ENCODE results near the gene ATXN1. TPM values are rescaled to one million over a fixed set of nuclear protein-coding genes. Genes with fewer than 3 reads are reported as not detected.

Gene ATXN1
- total RNA-seq, 4 donors from 2014 or later, result 42.4 to 74.9 (median 52.1) TPM

DNA sequence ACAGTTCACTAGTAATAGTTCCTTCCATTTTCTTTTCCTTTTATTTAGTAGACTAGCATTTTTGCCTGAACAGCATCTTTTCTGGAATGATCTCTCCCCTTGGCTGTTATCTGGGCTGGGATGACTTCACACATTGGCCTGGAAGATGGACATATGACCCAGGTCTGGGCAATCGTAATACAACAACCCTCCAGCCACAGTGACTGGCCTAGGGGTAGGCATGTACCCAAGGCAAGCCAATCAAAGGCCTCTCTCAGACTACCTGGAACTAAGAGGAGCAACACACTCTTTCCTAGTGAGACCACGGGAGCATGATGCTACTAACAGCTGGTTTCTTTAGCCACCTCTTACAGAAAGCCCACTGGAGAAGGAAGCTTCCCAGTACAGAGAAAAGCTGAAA, 270.6 kb downstream of the ATXN1 start:
- Histone ChIP-seq H3K4me1 (no peaks in the 10 kb centered on the region), H3K9me3 (no peaks in the 10 kb centered on the region), H3K27ac (replicated peaks in 1 of 4) (no peak overlapping the region), H3K27me3 (no peaks in the 10 kb centered on the region), H3K4me3 (no peak overlapping the region), H3K36me3 (peaks cover 0 to 6% (median 4%) of the 10 kb centered on the region in 4 donors)
- WGBS, result 92% methylated on average over 2 of the region's 2 CpGs
- intact Hi-C loops (cut with DNase I), result no loop called here
- DNase-seq (ENCODE audit: extremely low spot score), result no peak
- TF ChIP-seq CTCF (IDR thresholded peaks at IDR 0.05) (no peak), POLR2A (IDR thresholded peaks at IDR 0.05; ENCODE audit: low read depth) (no peak), POLR2AphosphoS5 (IDR thresholded peaks at IDR 0.05) (no peak), EP300 (IDR thresholded peaks at IDR 0.05) (no peak)

DNA sequence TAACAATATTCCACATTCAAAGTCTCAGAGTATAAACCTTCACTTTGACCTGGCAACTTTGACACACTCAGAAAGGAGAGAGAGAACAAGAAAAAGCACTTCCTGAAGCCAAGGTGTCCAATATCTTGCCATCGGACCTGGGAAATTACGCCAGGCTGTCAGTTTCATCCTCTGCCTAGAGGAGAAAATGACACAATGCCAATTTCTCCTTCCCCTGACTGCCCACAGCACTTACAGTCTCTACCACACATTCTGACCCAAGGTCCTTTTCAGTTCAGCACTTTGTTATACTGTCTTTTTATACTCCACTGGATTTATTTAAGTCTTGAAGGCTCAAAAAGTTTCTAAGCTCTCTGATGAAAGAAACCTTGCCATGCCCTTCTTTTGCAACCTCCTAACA, 272.4 kb downstream of the ATXN1 start:
- WGBS, result 71% methylated on average over 2 of the region's 2 CpGs
- H3K9me3 ChIP-seq, result no peaks in the 10 kb centered on the region
- no peaks in the 10 kb centered on the region for H3K27me3 ChIP-seq
- no peak overlapping the region for H3K27ac ChIP-seq (replicated peaks in 1 of 4)
- H3K4me3 ChIP-seq, result no peak overlapping the region
- intact Hi-C loops (cut with DNase I), result no loop called here
- TF ChIP-seq EP300 (IDR thresholded peaks at IDR 0.05), result no peak
- no peak for TF ChIP-seq POLR2AphosphoS5 (IDR thresholded peaks at IDR 0.05)
- TF ChIP-seq CTCF (IDR thresholded peaks at IDR 0.05), result no peak
- TF ChIP-seq POLR2A (IDR thresholded peaks at IDR 0.05; ENCODE audit: low read depth), result no peak
- peaks cover 5 to 24% (median 16%) of the 10 kb centered on the region in 4 donors for H3K36me3 ChIP-seq
- no peak for DNase-seq (ENCODE audit: extremely low spot score)
- H3K4me1 ChIP-seq, result no peaks in the 10 kb centered on the region

DNA sequence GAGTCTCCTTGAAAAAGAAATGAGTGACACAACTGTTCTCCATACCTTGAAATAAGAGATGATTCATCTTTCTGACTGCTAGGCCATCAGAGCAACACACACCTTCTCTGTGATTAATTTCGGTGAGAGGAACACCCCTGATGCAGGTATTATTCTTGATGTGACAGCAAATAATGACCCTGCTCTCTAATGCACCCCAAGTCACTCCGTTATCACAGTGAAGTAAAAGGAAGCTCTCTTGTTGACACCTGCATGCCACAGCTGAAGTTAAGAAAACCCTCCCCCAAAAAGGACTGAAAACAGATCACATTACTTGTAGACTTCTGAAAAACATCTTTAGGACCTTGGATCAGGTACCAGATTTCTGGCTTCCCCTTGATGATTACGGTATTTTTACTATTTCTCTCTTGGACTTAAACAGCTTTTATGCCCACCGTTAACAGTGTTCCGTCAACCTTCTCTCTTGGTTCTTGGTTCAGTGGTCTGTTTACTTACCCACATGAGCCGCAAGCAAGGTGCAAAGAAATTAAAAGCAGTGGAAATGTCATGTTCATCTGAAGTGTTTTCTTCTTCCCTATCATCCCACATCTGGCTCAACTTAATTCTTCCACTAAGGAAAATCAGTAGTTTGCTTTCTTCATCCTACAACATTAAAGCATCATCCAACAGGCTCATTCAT, 273.1 kb downstream of the ATXN1 start:
- H3K4me3 ChIP-seq, result no peak overlapping the region
- H3K4me1 ChIP-seq, result no peaks in the 10 kb centered on the region
- DNase-seq (ENCODE audit: extremely low spot score), result no peak
- H3K9me3 ChIP-seq, result peaks cover 0 to under 1% (median 0%) of the 10 kb centered on the region in 4 donors
- intact Hi-C loops (cut with DNase I), result no loop called here
- H3K27ac ChIP-seq (replicated peaks in 1 of 4), result no peak overlapping the region
- H3K36me3 ChIP-seq, result peaks cover 7 to 27% (median 18%) of the 10 kb centered on the region in 4 donors
- 95% methylated on average over 6 of the region's 6 CpGs for WGBS
- TF ChIP-seq POLR2AphosphoS5 (IDR thresholded peaks at IDR 0.05), result no peak
- no peak for TF ChIP-seq POLR2A (IDR thresholded peaks at IDR 0.05; ENCODE audit: low read depth)
- no peak for TF ChIP-seq EP300 (IDR thresholded peaks at IDR 0.05)
- H3K27me3 ChIP-seq, result no peaks in the 10 kb centered on the region

DNA sequence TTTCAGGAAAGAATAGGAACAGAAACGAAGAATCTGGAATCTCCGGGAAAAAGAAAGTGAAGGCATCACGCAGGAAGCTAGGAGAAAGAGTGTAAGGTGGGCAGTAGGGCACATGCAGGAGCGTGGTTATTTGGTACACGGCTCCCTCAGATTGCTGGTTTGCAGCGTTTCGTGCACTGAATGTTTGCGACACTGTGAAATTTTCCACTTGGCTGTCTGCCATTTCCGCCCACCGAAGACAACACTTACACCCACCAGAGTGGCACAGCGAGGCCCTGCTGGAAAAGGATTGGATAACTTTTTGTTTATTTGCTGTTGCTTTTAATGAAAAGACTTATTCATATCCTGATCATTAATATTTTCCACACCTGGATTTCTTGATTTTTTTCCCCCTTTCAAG, 274.6 kb downstream of the ATXN1 start:
- Histone ChIP-seq H3K4me1 (no peaks in the 10 kb centered on the region), H3K27me3 (no peaks in the 10 kb centered on the region), H3K4me3 (no peak overlapping the region), H3K27ac (replicated peaks in 1 of 4) (no peak overlapping the region), H3K36me3 (peaks cover 7 to 27% (median 18%) of the 10 kb centered on the region in 4 donors), H3K9me3 (peaks cover 0 to 8% (median 0%) of the 10 kb centered on the region in 4 donors)
- TF ChIP-seq EP300 (IDR thresholded peaks at IDR 0.05) (no peak), CTCF (IDR thresholded peaks at IDR 0.05) (no peak), POLR2AphosphoS5 (IDR thresholded peaks at IDR 0.05) (no peak), POLR2A (IDR thresholded peaks at IDR 0.05; ENCODE audit: low read depth) (no peak)
- DNase-seq (ENCODE audit: extremely low spot score), result no peak
- intact Hi-C loops (cut with DNase I), result no loop called here
- WGBS, result 81% methylated on average over 11 of the region's 11 CpGs

DNA sequence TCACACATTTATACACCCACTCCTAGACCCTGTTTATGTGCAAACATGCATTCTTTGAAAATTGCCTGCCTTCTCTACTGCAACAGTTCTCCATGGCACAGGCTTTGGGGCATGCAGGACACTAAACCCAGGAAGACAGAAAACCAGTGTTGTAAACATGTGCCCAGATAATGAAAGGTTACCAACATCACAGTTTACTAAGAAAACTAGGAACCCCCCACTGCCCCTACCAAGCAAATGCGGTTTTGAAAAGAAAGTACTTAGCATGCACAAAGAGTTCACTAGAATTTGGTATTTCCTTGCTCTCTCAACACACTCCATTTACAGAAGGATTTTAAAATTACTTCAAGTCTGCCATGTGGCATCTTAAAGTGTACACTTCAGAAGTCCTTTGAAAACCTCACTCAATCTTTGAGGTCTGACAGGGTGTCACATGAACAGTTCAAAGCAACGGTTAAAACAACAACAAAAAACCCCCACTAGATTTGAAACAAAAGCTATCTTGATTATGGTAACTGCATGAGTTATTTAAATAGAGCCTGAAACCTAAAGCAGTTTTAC, 277.9 kb downstream of the ATXN1 start:
- DNase-seq (ENCODE audit: extremely low spot score), result no peak
- H3K4me3 ChIP-seq, result no peak overlapping the region
- H3K4me1 ChIP-seq, result peaks cover 0 to 2% (median 0%) of the 10 kb centered on the region in 4 donors
- no peak overlapping the region for H3K27ac ChIP-seq (replicated peaks in 1 of 4)
- no peaks in the 10 kb centered on the region for H3K27me3 ChIP-seq
- TF ChIP-seq CTCF (IDR thresholded peaks at IDR 0.05), result no peak
- no peak for TF ChIP-seq POLR2AphosphoS5 (IDR thresholded peaks at IDR 0.05)
- TF ChIP-seq EP300 (IDR thresholded peaks at IDR 0.05), result no peak
- no peak for TF ChIP-seq POLR2A (IDR thresholded peaks at IDR 0.05; ENCODE audit: low read depth)
- 86% methylated on average over 2 of the region's 2 CpGs for WGBS
- peaks cover 0 to 8% (median 0%) of the 10 kb centered on the region in 4 donors for H3K9me3 ChIP-seq
- peaks cover 7 to 27% (median 18%) of the 10 kb centered on the region in 4 donors for H3K36me3 ChIP-seq
- intact Hi-C loops (cut with DNase I), result no loop called here
